OCI-LY3 (cell line): Measurements from ENCODE around the gene GAB4.

Experiments
- H2AFZ ChIP-seq: fragments of 200-600, 300-600 bp; shearing (Covaris generic); 2 replicates; pipeline ENCODE4 v1.6.0; 2014; ENCODE audit warnings: antibody characterized with exemption, low read depth, low read length
- H3K27ac ChIP-seq: fragments of 200-600, 300-600 bp; sonication (generic); 2 replicates; pipeline ENCODE4 v1.5.1; 2014; ENCODE audit warnings: mild to moderate bottlenecking, low read length, moderate library complexity, mixed read lengths
- H3K27me3 ChIP-seq: fragments of 200-600, 300-600 bp; sonication (generic); 2 replicates; pipeline ENCODE4 v1.6.1; 2014; ENCODE audit warnings: low read depth, low read length, mixed read lengths
- H3K36me3 ChIP-seq: fragments of 200-600, 300-600 bp; sonication (generic); replicated peaks from 2 replicates; pipeline ENCODE3; 2014; ENCODE audit warnings: low read depth, low read length, mixed read lengths
- H3K4me1 ChIP-seq: fragments of 300-600, 200-600 bp; sonication (generic); 2 replicates; pipeline ENCODE4 v1.6.1; 2014; ENCODE audit warnings: low read length, mixed read lengths
- H3K4me2 ChIP-seq: fragments of 200-600, 300-600 bp; sonication (generic); 2 replicates; pipeline ENCODE4 v1.6.1; 2014; ENCODE audit warnings: low read length, mixed read lengths
- H3K4me3 ChIP-seq: fragments of 300-600, 200-600 bp; sonication (generic); 2 replicates; pipeline ENCODE4 v1.5.1; 2014; ENCODE audit warnings: antibody characterized with exemption, mild to moderate bottlenecking, low read length, moderate library complexity
- H3K79me2 ChIP-seq: fragments of 300-600, 200-600 bp; shearing (Covaris generic); 2 replicates; pipeline ENCODE4 v1.6.1; 2014; ENCODE audit warnings: mild to moderate bottlenecking, low read length, mixed read lengths
- H3K9ac ChIP-seq: fragments of 300-600, 200-600 bp; shearing (Covaris generic); 2 replicates; pipeline ENCODE4 v1.6.0; 2014; ENCODE audit warnings: mild to moderate bottlenecking, low read length, moderate library complexity
- H3K9me3 ChIP-seq: fragments of 200-600, 300-600 bp; shearing (Covaris generic); 2 replicates; pipeline ENCODE4 v1.6.1; 2014; ENCODE audit warnings: low read length, mixed read lengths; ENCODE audit not compliant: insufficient read depth
- H4K20me1 ChIP-seq: fragments of 200-600, 300-600 bp; sonication (generic); 2 replicates; pipeline ENCODE4 v1.6.1; 2016; ENCODE audit warnings: low read length, mixed read lengths; ENCODE audit not compliant: insufficient read depth
- CTCF ChIP-seq: fragments of 200-600, 300-600 bp; sonication (generic); IDR thresholded peaks from 2 replicates; pipeline ENCODE4 v1.5.1; 2014; ENCODE audit warnings: antibody characterized with exemption, low read length, low read depth
- EZH2phosphoT487 ChIP-seq: fragments of 200-600 bp; shearing (Covaris generic); IDR thresholded peaks from 2 replicates; pipeline ENCODE4 v1.6.1; 2018; ENCODE audit warnings: antibody characterized with exemption, mixed run types, low read depth

GAB4 gene

GRCh38 chr22:16914006-16914405 lies 94.0 kb downstream of the GAB4 start:
- H3K36me3 ChIP-seq = no peaks in the 10 kb centered on the region
- TF ChIP-seq EZH2phosphoT487 (no peak), CTCF (no peak)

DNA sequence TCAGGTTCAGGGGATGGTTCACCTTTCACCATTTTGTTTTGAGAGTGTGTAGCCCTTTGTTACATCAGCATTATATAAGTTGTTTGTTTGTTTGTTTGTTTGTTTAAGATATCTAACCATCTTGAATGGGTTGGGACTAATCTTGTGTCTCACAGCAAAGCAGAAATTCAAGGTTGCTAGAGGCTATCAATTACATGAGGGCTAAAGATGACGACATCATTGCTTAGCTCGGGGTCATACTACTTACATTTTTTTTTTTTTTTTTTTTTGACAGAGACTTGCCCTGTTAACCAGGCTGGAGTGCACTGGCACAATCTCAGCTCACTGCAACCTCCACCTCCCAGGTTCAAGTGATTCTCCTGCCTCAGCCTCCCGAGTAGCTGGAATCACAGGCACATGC lies 95.7 kb downstream of the GAB4 start:
- Histone ChIP-seq H2AFZ (no peak overlapping the region), H3K27me3 (peaks cover 31% of the 10 kb centered on the region), H3K36me3 (no peaks in the 10 kb centered on the region), H3K79me2 (no peaks in the 10 kb centered on the region), H4K20me1 (no peaks in the 10 kb centered on the region), H3K9ac (no peak overlapping the region), H3K27ac (no peak overlapping the region), H3K4me2 (no peak overlapping the region), H3K4me3 (no peak overlapping the region), H3K9me3 (no peaks in the 10 kb centered on the region), H3K4me1 (0 out of 2 replicates have a peak, but pooled peaks cover 3% of the 10 kb centered on the region)
- TF ChIP-seq CTCF = no peak
- TF ChIP-seq EZH2phosphoT487 = no peak

More at GRCh38 chr22:16914006-16914405, 94.0 kb downstream of the GAB4 start:
- Histone ChIP-seq H3K79me2 (no peaks in the 10 kb centered on the region), H3K27me3 (peaks cover 37% of the 10 kb centered on the region), H3K27ac (no peak overlapping the region), H3K9ac (no peak overlapping the region), H2AFZ (no peak overlapping the region), H4K20me1 (no peaks in the 10 kb centered on the region), H3K9me3 (no peaks in the 10 kb centered on the region), H3K4me3 (no peak overlapping the region), H3K4me1 (0 out of 2 replicates have a peak, but pooled peaks cover 3% of the 10 kb centered on the region), H3K4me2 (no peak overlapping the region)
